ENCODE measurements around the gene PRKAG1. TPM values are rescaled to one million over a fixed set of nuclear protein-coding genes. Genes with fewer than 3 reads are reported as not detected.
"Not testable (repeated sequence)": the region's sequence is repeated elsewhere in the genome, so short reads cannot be mapped to it uniquely, and the experiment has no call there.

PRKAG1 gene
- total RNA-seq, result 33.2 TPM

- DNase-seq, result peak; percentile 97
Observed at GRCh38 chr12:49018261-49019119, at the start of gene PRKAG1. Gene PRKAG1 (minus strand): TSS chr12:49018776. CDS start chr12:49018740, 36 bp downstream.

GRCh38 chr12:49066120-49066519 is 47.5 kb upstream of the PRKAG1 start:
- no peak for DNase-seq

GRCh38 chr12:49064767-49065152 is 46.2 kb upstream of the PRKAG1 start:
- DNase-seq, result no peak

GRCh38 chr12:49061916-49062315 is 43.3 kb upstream of the PRKAG1 start:
- DNase-seq, result not testable (repeated sequence)

- DNase-seq, result no peak
Observed at GRCh38 chr12:49061157-49061650, 42.6 kb upstream of the PRKAG1 start.

- DNase-seq, result peak; percentile 89
Observed at GRCh38 chr12:49060237-49061156, 41.9 kb upstream of the PRKAG1 start, which contains the start of gene KMT2D. Gene KMT2D (minus strand): TSS chr12:49060794. CDS start chr12:49055324, 5,470 bp downstream.

- DNase-seq, result no peak
Observed at GRCh38 chr12:49059299-49060171, 41.0 kb upstream of the PRKAG1 start.

- no peak for DNase-seq
Observed at GRCh38 chr12:49059045-49059298, 40.4 kb upstream of the PRKAG1 start.

GRCh38 chr12:49058366-49059044 is 39.9 kb upstream of the PRKAG1 start:
- no peak for DNase-seq

- DNase-seq, result no peak
Observed at GRCh38 chr12:49057888-49058287, 39.3 kb upstream of the PRKAG1 start.

- DNase-seq, result peak; percentile 50
Observed at GRCh38 chr12:49055978-49056754, 37.6 kb upstream of the PRKAG1 start.

GRCh38 chr12:49055092-49055491 is 36.5 kb upstream of the PRKAG1 start:
- DNase-seq, result no peak

- no peak for DNase-seq
Observed at GRCh38 chr12:49054524-49054923, 35.9 kb upstream of the PRKAG1 start.

GRCh38 chr12:49054096-49054495 is 35.5 kb upstream of the PRKAG1 start:
- DNase-seq, result no peak

- no peak for DNase-seq
Observed at GRCh38 chr12:49052451-49053208, 34.1 kb upstream of the PRKAG1 start.

GRCh38 chr12:49051777-49052438 is 33.3 kb upstream of the PRKAG1 start:
- DNase-seq, result no peak

- no peak for DNase-seq
Observed at GRCh38 chr12:49051373-49051764, 32.8 kb upstream of the PRKAG1 start.

GRCh38 chr12:49050507-49051372 is 32.2 kb upstream of the PRKAG1 start:
- DNase-seq, result no peak

Measured in skin of body (tissue), 2 donors.